PC-9 (cell line): Measurements from ENCODE around the gene MISP3. TPM values are rescaled to one million over a fixed set of nuclear protein-coding genes. Genes with fewer than 3 reads are reported as not detected.

Experiments
- BruUV-seq: library from RNA; stranded (reverse); fragments of 400-500 nt; replicated peaks from 2 replicates; lab custom pipeline; 2021; lab: Mats Ljungman, UMichigan
- CTCF ChIA-PET: fragments of 300-600 bp; sonication (Branson Sonifier 250); formaldehyde crosslinking; loops from one replicate; lab custom pipeline; 2022; ENCODE audit warnings: antibody characterized with exemption; lab: Charles Lee
- POLR2A ChIA-PET: fragments of 300-600 bp; sonication (Branson Sonifier 250); formaldehyde crosslinking; loops from one replicate; lab custom pipeline; 2022; ENCODE audit warnings: antibody characterized with exemption; ENCODE audit not compliant: unreplicated experiment; lab: Charles Lee
- DNase-seq, 2 experiments: peaks; one replicate each; pipeline versions ENCODE4 v3.0.0 to v3.0.0-alpha.2; 2015 to 2022; ENCODE audit warnings: mixed read lengths in 1 of 2
- H2AFZ ChIP-seq: fragments of 200-600 bp; sonication (generic); 2 replicates; pipeline ENCODE4 v1.8.1; 2017; ENCODE audit warnings: antibody characterized with exemption
- H3F3A ChIP-seq: fragments of 200-600 bp; sonication (generic); 2 replicates; pipeline ENCODE4 v1.8.1; 2017; ENCODE audit warnings: antibody characterized with exemption, mild to moderate bottlenecking, low read depth; ENCODE audit not compliant: insufficient read depth
- H3K27ac ChIP-seq: fragments of 200-600 bp; sonication (generic); 2 replicates; pipeline ENCODE4 v1.6.1; 2016; ENCODE audit warnings: mixed run types
- H3K27me3 ChIP-seq: fragments of 200-600 bp; sonication (generic); 2 replicates; pipeline ENCODE4 v1.6.1; 2016; ENCODE audit warnings: low read depth, mixed run types; ENCODE audit not compliant: insufficient read depth
- H3K36me3 ChIP-seq: fragments of 200-600 bp; sonication (generic); 2 replicates; pipeline ENCODE4 v1.6.1; 2016; ENCODE audit warnings: low read depth, mixed run types
- H3K4me1 ChIP-seq: fragments of 200-600 bp; sonication (generic); replicated peaks from 2 replicates; pipeline ENCODE4 v1.6.1; 2016; ENCODE audit warnings: mixed run types; ENCODE audit not compliant: insufficient read depth
- H3K4me2 ChIP-seq: fragments of 200-600 bp; sonication (generic); 2 replicates; pipeline ENCODE4 v1.6.1; 2017; ENCODE audit warnings: mixed run types
- H3K4me3 ChIP-seq: fragments of 200-600 bp; sonication (generic); 2 replicates; pipeline ENCODE4 v1.6.1; 2016; ENCODE audit warnings: mixed run types
- H3K79me2 ChIP-seq: fragments of 200-600 bp; sonication (generic); 2 replicates; pipeline ENCODE4 v1.6.1; 2017; ENCODE audit warnings: low read depth, mixed run types
- H3K9me2 ChIP-seq: fragments of 200-600 bp; sonication (generic); 2 replicates; pipeline ENCODE4 v1.8.1; 2017; ENCODE audit warnings: mild to moderate bottlenecking; ENCODE audit not compliant: insufficient read depth
- H3K9me3 ChIP-seq: fragments of 200-600 bp; sonication (generic); 2 replicates; pipeline ENCODE4 v1.8.1; 2016; ENCODE audit warnings: low read depth; ENCODE audit not compliant: insufficient read depth
- H4K20me1 ChIP-seq: fragments of 200-600 bp; sonication (generic); 2 replicates; pipeline ENCODE4 v1.8.1; 2017; ENCODE audit not compliant: insufficient read depth
- EZH2 ChIP-seq: fragments of 200-600 bp; sonication (generic); IDR thresholded peaks from 2 replicates; pipeline ENCODE4 v1.8.0; 2017; ENCODE audit warnings: antibody characterized with exemption, low read depth
- intact Hi-C: fragments of 100-400 bp; cut with micrococcal nuclease; formaldehyde crosslinking; loops from one replicate; pipeline ENCODE4 v1.10.0; 2022; ENCODE audit not compliant: unreplicated experiment
- total RNA-seq: library from RNA; stranded (reverse); gene quantifications from 2 replicates; pipeline ENCODE4 v1.2.3, GENCODE V29; 2021
- TF ChIP-seq, protein P1 (sequence below): fragments of 200-600 bp; sonication (generic); conservative IDR thresholded peaks from 2 replicates; pipeline ENCODE4 v1.6.1; 2017; ENCODE audit warnings: mixed run types, antibody characterized with exemption, mild to moderate bottlenecking, moderate library complexity

Gene MISP3
- total RNA-seq, 1 experiment from 2014 or later, result 6.7 TPM

DNA sequence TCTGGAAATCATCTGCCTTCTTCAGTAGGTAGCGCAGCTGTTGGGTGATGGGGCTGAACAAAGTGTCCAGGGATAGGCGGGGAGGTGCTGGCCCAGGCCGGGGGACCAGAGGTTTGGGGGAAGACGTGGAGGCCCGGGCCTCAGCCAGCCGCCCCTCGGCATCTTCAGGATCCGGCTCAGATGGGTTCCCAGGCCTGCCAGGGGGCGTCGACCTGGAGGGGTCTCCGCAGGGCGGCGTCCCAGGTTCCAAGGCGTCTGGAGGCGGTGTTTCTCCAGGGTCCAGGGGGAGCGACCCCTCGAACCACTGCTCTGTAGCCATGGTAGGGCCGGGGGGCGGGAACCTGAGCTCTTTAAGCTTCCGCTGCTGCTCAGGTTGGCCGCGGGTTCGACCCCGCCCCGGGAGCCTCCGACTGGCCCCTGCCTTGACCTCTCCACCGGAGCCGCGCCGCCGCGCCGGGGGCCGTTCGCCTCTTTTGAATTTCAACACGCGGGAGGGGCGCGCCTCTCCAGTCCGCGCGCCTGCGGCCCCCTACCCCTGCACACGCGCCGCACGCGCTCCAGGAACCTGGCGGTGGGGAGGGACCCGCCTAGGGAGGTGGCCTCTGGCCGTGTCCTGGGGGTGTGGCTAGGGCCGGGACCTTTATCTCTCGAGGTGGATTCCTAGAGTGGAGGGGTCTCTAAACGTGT, 12.9 kb downstream of the MISP3 start, which contains the start of gene C19orf67:
Gene C19orf67 (minus strand): TSS at position 475 of the 687 bp plus-strand sequence. CDS start 156 bp downstream, at position 319.
- peaks cover 15% of the 10 kb centered on the region for H3K79me2 ChIP-seq
- H3K27ac ChIP-seq, result no peak within 1 kb of the TSS
- TF ChIP-seq, protein P1, sequence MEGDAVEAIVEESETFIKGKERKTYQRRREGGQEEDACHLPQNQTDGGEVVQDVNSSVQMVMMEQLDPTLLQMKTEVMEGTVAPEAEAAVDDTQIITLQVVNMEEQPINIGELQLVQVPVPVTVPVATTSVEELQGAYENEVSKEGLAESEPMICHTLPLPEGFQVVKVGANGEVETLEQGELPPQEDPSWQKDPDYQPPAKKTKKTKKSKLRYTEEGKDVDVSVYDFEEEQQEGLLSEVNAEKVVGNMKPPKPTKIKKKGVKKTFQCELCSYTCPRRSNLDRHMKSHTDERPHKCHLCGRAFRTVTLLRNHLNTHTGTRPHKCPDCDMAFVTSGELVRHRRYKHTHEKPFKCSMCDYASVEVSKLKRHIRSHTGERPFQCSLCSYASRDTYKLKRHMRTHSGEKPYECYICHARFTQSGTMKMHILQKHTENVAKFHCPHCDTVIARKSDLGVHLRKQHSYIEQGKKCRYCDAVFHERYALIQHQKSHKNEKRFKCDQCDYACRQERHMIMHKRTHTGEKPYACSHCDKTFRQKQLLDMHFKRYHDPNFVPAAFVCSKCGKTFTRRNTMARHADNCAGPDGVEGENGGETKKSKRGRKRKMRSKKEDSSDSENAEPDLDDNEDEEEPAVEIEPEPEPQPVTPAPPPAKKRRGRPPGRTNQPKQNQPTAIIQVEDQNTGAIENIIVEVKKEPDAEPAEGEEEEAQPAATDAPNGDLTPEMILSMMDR, result no peak
- no peak for TF ChIP-seq EZH2
- no peaks in the 10 kb centered on the region for H4K20me1 ChIP-seq
- no peak for DNase-seq
- ChIA-PET POLR2A (no interaction called here), CTCF (interaction anchor here (0.6 kb wide), 1 partner anchor 37 kb away, joined by 5 read pairs; no protein-coding TSS in a partner anchor)
- H3K27me3 ChIP-seq, result no peaks in the 10 kb centered on the region
- H3K4me1 ChIP-seq, result peaks cover 12% of the 10 kb centered on the region
- H3K9me2 ChIP-seq, result no peaks in the 10 kb centered on the region
- BruUV-seq, result no TSS peak
- intact Hi-C loops, result no loop called here
- H3K4me3 ChIP-seq, result no peak within 1 kb of the TSS
- no peak within 1 kb of the TSS for H2AFZ ChIP-seq
- H3K9me3 ChIP-seq, result no peaks in the 10 kb centered on the region
- peaks cover 38% of the 10 kb centered on the region for H3F3A ChIP-seq
- H3K36me3 ChIP-seq, result no peaks in the 10 kb centered on the region; the same call in 1 of the 2 replicates
- no peak within 1 kb of the TSS for H3K4me2 ChIP-seq

DNA sequence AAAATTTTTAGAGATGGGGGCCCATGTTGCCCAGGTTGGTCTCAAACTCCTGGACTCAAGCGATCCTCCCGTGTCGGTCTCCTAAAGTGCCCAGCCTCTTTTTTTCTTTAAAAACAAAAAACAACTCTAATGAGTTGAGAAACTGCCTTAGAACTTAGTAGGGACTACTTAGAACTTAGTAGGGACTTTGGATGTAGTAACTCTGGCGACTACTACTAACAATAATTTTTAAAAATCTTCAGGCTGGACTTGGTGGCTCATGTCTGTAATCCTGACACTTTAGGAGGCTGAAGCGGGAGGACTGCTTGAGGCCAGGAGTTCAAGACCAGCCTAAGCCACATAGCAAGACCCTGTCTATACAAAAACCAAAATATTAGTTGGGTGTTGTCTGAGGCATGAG, 13.5 kb downstream of the MISP3 start:
- BruUV-seq, result no TSS peak
- Histone ChIP-seq H3K9me3 (no peaks in the 10 kb centered on the region), H3F3A (peaks cover 38% of the 10 kb centered on the region), H3K27me3 (no peaks in the 10 kb centered on the region), H3K4me1 (peaks cover 11% of the 10 kb centered on the region), H3K9me2 (no peaks in the 10 kb centered on the region), H2AFZ (no peak overlapping the region), H3K4me2 (no peak overlapping the region), H3K36me3 (no peaks in the 10 kb centered on the region; the same call in 1 of the 2 replicates), H3K4me3 (no peak overlapping the region), H3K27ac (no peak overlapping the region), H4K20me1 (no peaks in the 10 kb centered on the region), H3K79me2 (peaks cover 14% of the 10 kb centered on the region)
- TF ChIP-seq, protein P1, result no peak
- TF ChIP-seq EZH2, result no peak
- DNase-seq, result no peak
- intact Hi-C loops, result no loop called here
- ChIA-PET POLR2A (no interaction called here), CTCF (no interaction called here)

DNA sequence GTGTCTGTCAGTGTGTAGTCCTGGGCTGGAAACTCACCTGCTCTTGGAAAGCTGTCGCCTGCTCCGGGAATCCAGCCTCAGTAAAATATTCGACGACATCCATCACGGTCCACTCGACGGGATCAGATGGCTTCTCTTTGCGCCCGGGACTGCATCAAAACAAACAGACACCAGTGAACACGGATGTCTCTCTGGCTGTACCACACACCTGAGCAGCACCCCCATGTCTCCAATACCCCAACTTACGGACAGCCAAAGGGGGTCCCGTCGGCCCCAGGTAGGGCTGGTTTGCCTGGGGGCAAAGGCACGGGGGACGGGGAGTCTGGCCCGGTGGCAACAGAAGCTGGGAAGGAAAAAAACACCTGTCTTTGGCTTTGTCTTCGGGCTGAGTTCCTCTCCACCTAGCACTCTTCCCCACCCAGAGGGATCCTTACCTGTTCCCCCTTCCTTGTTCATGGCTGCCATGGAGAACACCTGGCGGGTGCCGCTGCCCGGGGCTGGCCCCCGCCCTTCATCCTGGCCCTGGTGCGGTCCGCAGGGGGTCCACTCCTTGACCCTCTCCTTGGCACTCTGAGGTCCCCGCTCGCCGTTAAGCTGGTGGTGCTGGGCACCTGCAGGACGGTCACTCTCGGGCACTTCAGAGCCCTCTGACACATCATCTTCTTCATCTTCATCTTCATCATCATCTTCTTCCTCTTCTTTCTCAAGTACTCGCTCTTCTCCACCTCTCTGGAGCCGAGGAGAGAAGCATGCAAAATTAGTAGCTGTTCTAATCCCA, 16.2 kb downstream of the MISP3 start:
- POLR2A ChIA-PET, result no interaction called here
- BruUV-seq, result TSS peak; percentile 31

More for the DNA sequence above, 16.2 kb downstream of the MISP3 start:
- Histone ChIP-seq H3K4me3 (peak overlapping the region; percentile 63; the same call in 1 of the 2 replicates), H3K36me3 (no peaks in the 10 kb centered on the region; the same call in 1 of the 2 replicates), H3K4me1 (peaks cover 8% of the 10 kb centered on the region), H3F3A (peaks cover 45% of the 10 kb centered on the region), H3K27ac (no peak overlapping the region), H3K79me2 (peaks cover 6% of the 10 kb centered on the region; the same call in 1 of the 2 replicates), H4K20me1 (no peaks in the 10 kb centered on the region), H3K4me2 (peak overlapping the region; percentile 81), H3K9me3 (peaks cover 8% of the 10 kb centered on the region; the same call in 1 of the 2 replicates), H3K27me3 (no peaks in the 10 kb centered on the region), H3K9me2 (no peaks in the 10 kb centered on the region), H2AFZ (peak overlapping the region; percentile 70; the same call in 1 of the 2 replicates)
- CTCF ChIA-PET, result no interaction called here
- DNase-seq, result no peak
- intact Hi-C loops, result no loop called here
- TF ChIP-seq EZH2, result no peak
- TF ChIP-seq, protein P1, result no peak
